GM23248 (cell line): ENCODE measurements around the gene TUBB1. TPM values are rescaled to one million over a fixed set of nuclear protein-coding genes. Genes with fewer than 3 reads are reported as not detected.

Source experiments
- DNase-seq: peaks from one replicate; pipeline ENCODE4 v3.0.0-alpha.2; 2015
- H2AFZ ChIP-seq: fragments of 200-600 bp; sonication (generic); 2 replicates; pipeline ENCODE4 v1.6.1; 2016; ENCODE audit warnings: antibody characterized with exemption
- H3F3A ChIP-seq: fragments of 200-600 bp; sonication (generic); 2 replicates; pipeline ENCODE4 v1.6.1; 2016; ENCODE audit warnings: mild to moderate bottlenecking, antibody characterized with exemption, mixed run types; ENCODE audit not compliant: insufficient read depth
- H3K27ac ChIP-seq: fragments of 200-600 bp; sonication (generic); 2 replicates; pipeline ENCODE4 v1.5.1; 2016; ENCODE audit warnings: mild to moderate bottlenecking
- H3K27me3 ChIP-seq: fragments of 200-600 bp; sonication (generic); replicated peaks from 2 replicates; pipeline ENCODE4 v1.6.1; 2016; ENCODE audit warnings: mild to moderate bottlenecking; ENCODE audit not compliant: insufficient read depth
- H3K36me3 ChIP-seq: fragments of 200-600 bp; sonication (generic); 2 replicates; pipeline ENCODE4 v1.6.1; 2016; ENCODE audit warnings: low read depth, mild to moderate bottlenecking
- H3K4me1 ChIP-seq: fragments of 200-600 bp; sonication (generic); 2 replicates; pipeline ENCODE4 v1.6.1; 2016; ENCODE audit warnings: mild to moderate bottlenecking; ENCODE audit not compliant: insufficient read depth
- H3K4me2 ChIP-seq: fragments of 200-600 bp; sonication (generic); one replicate; pipeline ENCODE4 v1.6.1; 2016; ENCODE audit warnings: mild to moderate bottlenecking; ENCODE audit not compliant: unreplicated experiment
- H3K4me3 ChIP-seq: fragments of 200-600 bp; sonication (generic); 2 replicates; pipeline ENCODE4 v1.5.1; 2016; ENCODE audit warnings: mild to moderate bottlenecking
- H3K79me2 ChIP-seq: fragments of 200-600 bp; sonication (generic); 2 replicates; pipeline ENCODE4 v1.6.1; 2016; ENCODE audit warnings: mild to moderate bottlenecking; ENCODE audit not compliant: insufficient read depth
- H3K9ac ChIP-seq: fragments of 200-600 bp; sonication (generic); 2 replicates; pipeline ENCODE4 v1.6.1; 2016; ENCODE audit warnings: mild to moderate bottlenecking
- H3K9me2 ChIP-seq: fragments of 200-600 bp; sonication (generic); 2 replicates; pipeline ENCODE4 v1.6.1; 2016; ENCODE audit warnings: mixed run types, mild to moderate bottlenecking, moderate library complexity; ENCODE audit not compliant: insufficient read depth
- H3K9me3 ChIP-seq: fragments of 200-600 bp; sonication (generic); one replicate; pipeline ENCODE4 v1.6.1; 2017; ENCODE audit warnings: low read depth
- H4K20me1 ChIP-seq: fragments of 200-600 bp; sonication (generic); 2 replicates; pipeline ENCODE4 v1.6.0; 2016; ENCODE audit not compliant: insufficient read depth
- EZH2 ChIP-seq: fragments of 200-600 bp; sonication (generic); IDR thresholded peaks from 2 replicates; pipeline ENCODE4 v1.6.1; 2018; ENCODE audit warnings: antibody characterized with exemption, mild to moderate bottlenecking; ENCODE audit not compliant: insufficient read depth, poor library complexity, severe bottlenecking
- EZH2phosphoT487 ChIP-seq: fragments of 200-600 bp; sonication (generic); IDR thresholded peaks from 2 replicates; pipeline ENCODE4 v1.6.1; 2018; ENCODE audit warnings: antibody characterized with exemption, moderate library complexity, mild to moderate bottlenecking, low read depth; ENCODE audit not compliant: insufficient read depth
- WGBS, 2 experiments: methylation state at CpG; one replicate each; pipeline ENCODE4 v1.1.6; 2015 to 2017; ENCODE audit warnings: low lambda C conversion rate in 2 of 2, low coverage in 1 of 2; ENCODE audit errors: missing lambda C conversion rate in 2 of 2; 5-methylcytosine and 5-hydroxymethylcytosine counted together
- in situ Hi-C: fragments of 300-500 bp; cut with MboI; formaldehyde crosslinking; loops from 2 replicates; pipeline ENCODE4 v1.15.0; 2020
- polyA plus RNA-seq: library from polyadenylated mRNA; unstranded; fragments of >200 nt; fragmentation: Nextera tagmentation; extraction: Ambion mirVana; gene quantifications from 2 replicates; pipeline ENCODE4 v1.2.1, GENCODE V29; 2016
- total RNA-seq: library from RNA; depleted of rRNA; stranded (reverse); fragments of >200 nt; shearing (Covaris generic); gene quantifications from 2 replicates; pipeline ENCODE4 v1.2.3, GENCODE V29; 2014

Gene TUBB1
- total and polyA plus RNA-seq, 2 experiments from 2014 or later = 0.09 TPM; not detected in 1

DNA sequence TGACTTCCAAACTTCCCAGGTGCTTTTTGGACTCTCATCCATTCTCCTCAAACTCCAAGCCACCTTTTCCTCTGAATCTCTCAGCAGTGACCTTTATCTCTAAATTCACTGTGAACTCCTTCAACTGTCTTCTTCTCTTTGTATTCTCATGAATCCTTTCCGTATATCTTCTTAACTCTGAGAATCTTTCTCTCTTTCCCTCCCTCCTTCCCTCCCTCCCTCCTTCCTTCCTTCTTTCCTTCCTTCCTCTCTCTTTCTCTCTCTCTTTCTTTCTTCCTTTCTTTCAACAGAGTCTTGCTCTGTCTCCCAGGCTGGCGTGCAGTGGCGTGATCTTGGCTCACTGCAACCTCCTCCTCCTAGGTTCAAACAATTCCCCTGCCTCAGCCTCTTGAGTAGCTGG lies 27.6 kb downstream of the TUBB1 start:
- H3K79me2 ChIP-seq = peaks cover 7% of the 10 kb centered on the region
- H3K9me3 ChIP-seq = no peaks in the 10 kb centered on the region
- peaks cover 24% of the 10 kb centered on the region for H3K4me1 ChIP-seq
- in situ Hi-C loops = no loop called here
- H3F3A ChIP-seq = peaks cover 26% of the 10 kb centered on the region
- H2AFZ ChIP-seq = no peak overlapping the region
- H3K27me3 ChIP-seq = 0 out of 2 replicates have a peak, but pooled peaks cover 5% of the 10 kb centered on the region
- no peak overlapping the region for H3K4me3 ChIP-seq
- no peak overlapping the region for H3K27ac ChIP-seq
- DNase-seq = no peak
- H3K4me2 ChIP-seq = no peak overlapping the region
- H3K9me2 ChIP-seq = no peaks in the 10 kb centered on the region
- no peak overlapping the region for H3K9ac ChIP-seq
- TF ChIP-seq EZH2 = no peak
- no peak for TF ChIP-seq EZH2phosphoT487
- 97 to 98% methylated on average over 3 of the region's 3 CpGs for WGBS, 2 experiments
- no peaks in the 10 kb centered on the region for H3K36me3 ChIP-seq
- H4K20me1 ChIP-seq = no peaks in the 10 kb centered on the region

DNA sequence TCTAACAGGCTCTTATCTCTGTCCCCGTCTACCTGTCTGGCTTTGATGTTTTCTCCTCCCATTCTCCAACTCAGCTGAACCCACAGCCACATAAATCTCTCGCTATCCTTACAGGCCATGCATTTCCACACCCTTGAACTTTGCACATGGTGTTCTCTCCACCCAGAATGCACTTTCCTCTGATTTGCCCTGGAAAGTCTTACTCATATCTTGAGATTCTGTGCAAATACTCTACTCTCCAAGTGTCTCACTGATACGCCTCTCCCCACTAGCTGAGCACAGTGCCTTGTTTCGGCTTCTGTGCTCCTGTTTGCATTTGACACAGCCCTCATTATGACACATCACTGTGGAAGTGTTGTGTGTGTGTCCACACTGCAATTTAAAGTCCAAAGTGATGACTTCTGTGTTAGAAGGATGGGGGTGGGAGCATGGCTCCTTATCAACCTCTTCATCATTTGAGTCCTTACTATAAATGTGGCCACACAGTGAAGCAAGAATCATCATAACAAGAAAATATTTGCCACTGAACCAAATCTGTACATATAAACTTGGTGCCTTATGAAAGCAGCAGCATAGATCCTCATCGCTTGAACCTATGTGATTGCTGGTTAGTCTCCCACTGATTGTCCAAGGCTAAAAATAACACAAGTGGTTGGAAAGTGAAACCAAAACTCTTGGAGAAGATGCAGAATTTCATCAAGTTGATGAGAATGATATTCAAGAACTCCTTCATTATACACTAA lies 28.9 kb downstream of the TUBB1 start:
- peak overlapping the region; percentile 78 for H3K4me2 ChIP-seq
- peak; percentile 85 for DNase-seq
- no peaks in the 10 kb centered on the region for H3K36me3 ChIP-seq
- H3F3A ChIP-seq = peaks cover 25% of the 10 kb centered on the region
- H3K27ac ChIP-seq = peak overlapping the region; percentile 54
- H3K9me3 ChIP-seq = no peaks in the 10 kb centered on the region
- 45 to 49% methylated on average over 5 of the region's 5 CpGs for WGBS, 2 experiments
- peak overlapping the region; percentile 56 for H2AFZ ChIP-seq
- H3K79me2 ChIP-seq = no peaks in the 10 kb centered on the region
- in situ Hi-C loops = no loop called here
- H3K9ac ChIP-seq = no peak overlapping the region
- peak overlapping the region; percentile 43 for H3K4me3 ChIP-seq
- H4K20me1 ChIP-seq = no peaks in the 10 kb centered on the region
- peaks cover 21% of the 10 kb centered on the region for H3K4me1 ChIP-seq
- H3K27me3 ChIP-seq = 0 out of 2 replicates have a peak, but pooled peaks cover 6% of the 10 kb centered on the region
- H3K9me2 ChIP-seq = no peaks in the 10 kb centered on the region
- TF ChIP-seq EZH2phosphoT487 = no peak
- TF ChIP-seq EZH2 = no peak

DNA sequence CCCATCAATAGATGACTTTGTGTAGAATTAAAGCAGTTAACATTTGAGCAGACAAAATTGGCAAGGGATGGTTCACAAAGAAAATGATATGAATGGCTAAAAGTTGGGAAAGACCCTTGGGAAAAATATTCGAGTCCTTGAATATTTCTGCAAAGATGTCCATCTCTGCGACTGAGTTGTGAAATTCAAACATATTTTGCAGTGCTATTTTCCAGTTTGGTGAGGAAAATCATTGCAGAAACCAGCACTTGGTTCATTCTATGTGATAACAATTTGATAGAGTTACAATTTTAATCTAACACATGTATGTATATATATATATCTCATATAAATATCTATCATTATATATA lies 29.4 kb downstream of the TUBB1 start:
- TF ChIP-seq EZH2phosphoT487 (no peak), EZH2 (no peak)
- in situ Hi-C loops = no loop called here
- Histone ChIP-seq H2AFZ (0 out of 2 replicates have a peak overlapping the region, but pooled peaks have one; percentile 56), H3K27me3 (peaks cover 9% of the 10 kb centered on the region; the same call in 1 of the 2 replicates), H3K9me3 (no peaks in the 10 kb centered on the region), H3K4me2 (peak overlapping the region; percentile 78), H3K9me2 (no peaks in the 10 kb centered on the region), H3K27ac (peak overlapping the region; percentile 54), H3K4me3 (peak overlapping the region; percentile 43), H3K9ac (no peak overlapping the region), H3K36me3 (no peaks in the 10 kb centered on the region), H3F3A (peaks cover 20% of the 10 kb centered on the region), H3K4me1 (peaks cover 15% of the 10 kb centered on the region), H4K20me1 (no peaks in the 10 kb centered on the region), H3K79me2 (no peaks in the 10 kb centered on the region)
- no peak for DNase-seq
- WGBS, 2 experiments = 80 to 94% methylated on average over 2 of the region's 2 CpGs

DNA sequence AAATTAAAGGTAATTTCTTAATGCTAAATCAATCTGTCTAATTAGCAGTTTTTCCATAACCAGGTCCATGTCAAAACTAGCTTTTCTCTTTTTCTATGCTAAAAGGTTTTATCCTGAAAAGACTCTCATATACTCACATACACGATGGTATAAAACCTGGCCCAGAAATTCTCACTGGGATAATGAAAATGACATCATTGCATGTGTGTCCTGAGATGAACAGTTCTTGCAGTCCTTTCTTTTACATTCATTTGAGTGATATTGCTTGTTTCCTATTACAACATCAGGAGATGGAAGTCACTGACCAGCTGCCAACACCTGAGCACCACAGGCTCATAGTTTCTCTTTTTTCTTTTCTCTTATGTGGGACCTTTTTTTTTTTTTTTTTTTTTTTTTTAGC lies 31.2 kb downstream of the TUBB1 start:
- no peak overlapping the region for H2AFZ ChIP-seq
- peaks cover 14% of the 10 kb centered on the region for H3F3A ChIP-seq
- H3K27me3 ChIP-seq = peaks cover 9% of the 10 kb centered on the region; the same call in 1 of the 2 replicates
- DNase-seq = no peak
- no peaks in the 10 kb centered on the region for H3K9me2 ChIP-seq
- no peak for TF ChIP-seq EZH2phosphoT487
- no peak for TF ChIP-seq EZH2
- 0 to 12% methylated on average over 1 of the region's 1 CpG for WGBS, 2 experiments
- H3K9ac ChIP-seq = no peak overlapping the region
- no peak overlapping the region for H3K27ac ChIP-seq
- no peaks in the 10 kb centered on the region for H4K20me1 ChIP-seq
- H3K4me1 ChIP-seq = peaks cover 12% of the 10 kb centered on the region
- no peak overlapping the region for H3K4me3 ChIP-seq
- H3K79me2 ChIP-seq = no peaks in the 10 kb centered on the region
- no peaks in the 10 kb centered on the region for H3K36me3 ChIP-seq
- in situ Hi-C loops = no loop called here
- H3K4me2 ChIP-seq = no peak overlapping the region
- no peaks in the 10 kb centered on the region for H3K9me3 ChIP-seq
